Left ventricle myocardium inferior (tissue), 1 donor: ENCODE measurements around the gene SLC4A2. TPM values are rescaled to one million over a fixed set of nuclear protein-coding genes. Genes with fewer than 3 reads are reported as not detected.

Experiments used
- DNase-seq: peaks from one replicate; pipeline ENCODE4 v3.0.0-alpha.2; 2020
- H3K27ac ChIP-seq: fragments of 200-600 bp; replicated peaks from 2 replicates; pipeline ENCODE4 v1.8.0; 2021
- H3K27me3 ChIP-seq: fragments of 200-600 bp; 2 replicates; pipeline ENCODE4 v1.8.0; 2021; ENCODE audit warnings: low read depth
- H3K36me3 ChIP-seq: fragments of 200-600 bp; 2 replicates; pipeline ENCODE4 v1.8.0; 2021
- H3K4me1 ChIP-seq: fragments of 200-600 bp; 2 replicates; pipeline ENCODE4 v1.8.0; 2021
- H3K4me3 ChIP-seq: fragments of 200-600 bp; 2 replicates; pipeline ENCODE4 v1.8.0; 2021; ENCODE audit warnings: mild to moderate bottlenecking, moderate library complexity
- H3K9me3 ChIP-seq: fragments of 200-600 bp; replicated peaks from 2 replicates; pipeline ENCODE4 v1.8.0; 2021
- intact Hi-C: fragments of 100-400 bp; cut with micrococcal nuclease; formaldehyde crosslinking; loops from one replicate; pipeline ENCODE4 v1.11.0; 2022
- total RNA-seq: library from RNA; stranded (reverse); fragmentation: NEBNext Ultra II Directional; extraction: Animal tissue kit (Norgen Biotek cat#: 25700); gene quantifications from one replicate; pipeline ENCODE4 v1.2.1, GENCODE V29; 2021
- TF ChIP-seq, protein P1 (sequence below): fragments of 200-600 bp; IDR thresholded peaks from 2 replicates; pipeline ENCODE4 v1.8.0; 2021; ENCODE audit warnings: antibody characterized with exemption, mild to moderate bottlenecking, borderline replicate concordance
- donor health status: DM: no; HTN: yes; CAD: no; lungs with severe emphysema.

The SLC4A2 gene
- total RNA-seq, 1 donor from 2014 or later = 62.9 TPM

DNA sequence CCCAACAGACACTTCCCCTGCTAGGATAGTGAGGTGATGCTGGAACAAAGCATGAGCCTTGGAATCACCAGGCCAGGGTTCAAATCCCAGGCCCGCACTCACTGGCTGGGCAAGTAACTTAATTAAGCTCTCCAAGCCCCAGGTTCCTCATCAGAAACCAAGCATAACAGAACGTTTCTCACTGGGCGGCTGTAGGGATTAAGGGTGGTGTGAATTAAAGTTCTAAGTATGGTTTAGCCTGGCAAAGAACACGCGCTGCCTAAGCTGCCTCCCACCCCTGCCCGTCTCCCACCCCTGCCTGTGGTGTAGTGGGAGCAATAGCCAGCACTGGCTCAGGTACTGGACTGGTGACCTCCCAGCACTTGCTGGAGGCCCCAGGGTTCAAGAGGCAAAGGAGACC lies 5.6 kb downstream of the SLC4A2 start:
- no peak overlapping the region for H3K4me3 ChIP-seq
- H3K4me1 ChIP-seq = peaks cover 48% of the 10 kb centered on the region
- TF ChIP-seq, protein P1, sequence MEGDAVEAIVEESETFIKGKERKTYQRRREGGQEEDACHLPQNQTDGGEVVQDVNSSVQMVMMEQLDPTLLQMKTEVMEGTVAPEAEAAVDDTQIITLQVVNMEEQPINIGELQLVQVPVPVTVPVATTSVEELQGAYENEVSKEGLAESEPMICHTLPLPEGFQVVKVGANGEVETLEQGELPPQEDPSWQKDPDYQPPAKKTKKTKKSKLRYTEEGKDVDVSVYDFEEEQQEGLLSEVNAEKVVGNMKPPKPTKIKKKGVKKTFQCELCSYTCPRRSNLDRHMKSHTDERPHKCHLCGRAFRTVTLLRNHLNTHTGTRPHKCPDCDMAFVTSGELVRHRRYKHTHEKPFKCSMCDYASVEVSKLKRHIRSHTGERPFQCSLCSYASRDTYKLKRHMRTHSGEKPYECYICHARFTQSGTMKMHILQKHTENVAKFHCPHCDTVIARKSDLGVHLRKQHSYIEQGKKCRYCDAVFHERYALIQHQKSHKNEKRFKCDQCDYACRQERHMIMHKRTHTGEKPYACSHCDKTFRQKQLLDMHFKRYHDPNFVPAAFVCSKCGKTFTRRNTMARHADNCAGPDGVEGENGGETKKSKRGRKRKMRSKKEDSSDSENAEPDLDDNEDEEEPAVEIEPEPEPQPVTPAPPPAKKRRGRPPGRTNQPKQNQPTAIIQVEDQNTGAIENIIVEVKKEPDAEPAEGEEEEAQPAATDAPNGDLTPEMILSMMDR = no peak
- no peaks in the 10 kb centered on the region for H3K9me3 ChIP-seq
- intact Hi-C loops = no loop called here
- no peak overlapping the region for H3K27ac ChIP-seq
- H3K27me3 ChIP-seq = no peaks in the 10 kb centered on the region
- H3K36me3 ChIP-seq = peaks cover 59% of the 10 kb centered on the region
- DNase-seq = no peak

DNA sequence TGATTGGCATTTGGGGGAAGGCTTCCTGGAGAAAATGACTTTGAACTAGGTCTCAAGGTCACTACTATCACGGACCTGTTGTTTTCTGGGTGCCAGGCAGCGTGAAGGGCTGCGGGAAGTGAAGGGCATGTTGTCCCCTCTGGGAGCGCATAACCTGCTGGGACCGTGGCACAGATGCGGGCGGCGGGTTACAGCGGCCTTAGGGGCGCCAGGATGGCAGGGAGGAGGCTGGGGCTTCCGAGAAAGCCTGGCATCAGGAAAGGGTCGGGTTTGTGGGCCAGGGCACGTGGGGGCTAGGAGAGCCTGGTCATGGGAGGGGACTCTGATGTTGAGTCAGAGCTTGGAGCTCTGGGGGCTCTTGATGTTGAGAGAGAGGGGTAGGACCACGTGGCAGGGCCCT lies 6.1 kb downstream of the SLC4A2 start:
- TF ChIP-seq, protein P1 = no peak
- peaks cover 43% of the 10 kb centered on the region for H3K4me1 ChIP-seq
- no peaks in the 10 kb centered on the region for H3K27me3 ChIP-seq
- H3K36me3 ChIP-seq = peaks cover 64% of the 10 kb centered on the region
- H3K9me3 ChIP-seq = no peaks in the 10 kb centered on the region
- intact Hi-C loops = no loop called here
- no peak overlapping the region for H3K27ac ChIP-seq
- H3K4me3 ChIP-seq = no peak overlapping the region
- no peak for DNase-seq

DNA sequence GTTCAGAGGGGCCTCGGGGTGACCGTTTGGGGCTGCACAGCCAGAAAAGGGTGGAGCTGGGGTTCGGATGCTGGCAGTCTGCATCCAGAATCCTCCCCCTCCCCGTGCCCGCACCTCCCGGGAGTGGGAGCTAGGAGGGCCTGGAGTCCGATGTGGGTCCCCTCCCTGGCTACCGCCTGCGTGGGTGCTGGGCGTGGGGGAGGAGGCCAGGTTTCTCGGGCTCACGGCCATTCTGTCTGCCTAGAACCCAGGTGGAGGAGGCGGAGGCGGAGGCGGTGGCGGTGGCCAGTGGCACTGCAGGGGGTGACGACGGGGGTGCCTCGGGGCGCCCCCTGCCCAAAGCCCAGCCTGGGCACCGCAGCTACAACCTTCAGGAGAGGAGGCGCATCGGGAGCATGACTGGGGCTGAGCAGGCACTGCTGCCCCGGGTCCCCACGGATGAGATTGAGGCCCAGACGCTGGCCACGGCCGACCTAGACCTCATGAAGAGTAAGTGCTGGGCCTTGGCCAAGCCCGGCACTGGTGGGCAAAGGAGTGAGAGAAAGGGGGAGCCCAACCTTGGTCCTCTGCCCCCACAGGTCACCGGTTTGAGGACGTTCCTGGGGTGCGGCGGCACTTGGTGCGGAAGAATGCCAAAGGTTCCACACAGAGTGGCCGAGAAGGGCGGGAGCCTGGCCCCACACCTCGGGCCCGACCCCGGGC lies 7.0 kb downstream of the SLC4A2 start:
- intact Hi-C loops = no loop called here
- H3K4me1 ChIP-seq = peaks cover 34% of the 10 kb centered on the region
- H3K27ac ChIP-seq = no peak overlapping the region
- no peaks in the 10 kb centered on the region for H3K9me3 ChIP-seq
- no peak for DNase-seq
- peaks cover 73% of the 10 kb centered on the region for H3K36me3 ChIP-seq
- H3K4me3 ChIP-seq = no peak overlapping the region
- H3K27me3 ChIP-seq = no peaks in the 10 kb centered on the region
- TF ChIP-seq, protein P1 = no peak

DNA sequence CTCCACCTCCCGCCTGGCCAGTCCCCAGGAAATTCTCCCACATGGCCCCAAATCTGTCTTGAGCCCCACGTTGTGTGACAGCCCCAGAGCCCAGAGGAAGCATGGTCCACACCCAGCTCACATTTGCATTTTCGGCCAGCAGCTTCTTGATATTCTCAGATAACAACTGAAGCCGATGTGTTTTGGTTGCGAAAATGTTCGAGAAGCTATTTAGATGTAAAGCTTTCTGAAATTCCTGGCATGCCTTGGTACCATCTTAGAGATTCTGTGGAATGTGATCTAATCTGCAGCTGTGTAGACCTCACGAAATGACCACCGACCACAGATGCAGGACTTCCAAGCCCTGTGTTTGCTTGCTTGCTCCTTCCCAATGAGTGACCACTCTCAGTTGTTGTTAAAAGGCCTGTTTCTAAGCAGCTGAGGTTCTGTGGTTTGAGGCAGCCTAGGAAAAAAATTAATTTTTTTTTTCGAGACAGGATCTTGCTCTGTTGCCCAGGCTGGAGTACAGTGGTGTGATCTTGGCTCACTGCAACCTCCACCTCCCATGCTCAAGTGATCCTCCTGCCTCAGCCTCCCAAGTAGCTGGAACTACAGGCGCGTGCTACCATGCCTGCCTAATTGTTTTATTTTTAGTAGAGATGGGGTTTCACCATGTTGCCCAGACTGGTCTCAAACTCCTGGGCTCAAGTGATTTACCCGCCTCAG lies 8.8 kb downstream of the SLC4A2 start:
- no peaks in the 10 kb centered on the region for H3K27me3 ChIP-seq
- H3K27ac ChIP-seq = no peak overlapping the region
- H3K9me3 ChIP-seq = no peaks in the 10 kb centered on the region
- peaks cover 16% of the 10 kb centered on the region for H3K4me1 ChIP-seq
- no peak overlapping the region for H3K4me3 ChIP-seq
- DNase-seq = no peak
- intact Hi-C loops = no loop called here
- TF ChIP-seq, protein P1 = no peak
- H3K36me3 ChIP-seq = peaks cover 91% of the 10 kb centered on the region

DNA sequence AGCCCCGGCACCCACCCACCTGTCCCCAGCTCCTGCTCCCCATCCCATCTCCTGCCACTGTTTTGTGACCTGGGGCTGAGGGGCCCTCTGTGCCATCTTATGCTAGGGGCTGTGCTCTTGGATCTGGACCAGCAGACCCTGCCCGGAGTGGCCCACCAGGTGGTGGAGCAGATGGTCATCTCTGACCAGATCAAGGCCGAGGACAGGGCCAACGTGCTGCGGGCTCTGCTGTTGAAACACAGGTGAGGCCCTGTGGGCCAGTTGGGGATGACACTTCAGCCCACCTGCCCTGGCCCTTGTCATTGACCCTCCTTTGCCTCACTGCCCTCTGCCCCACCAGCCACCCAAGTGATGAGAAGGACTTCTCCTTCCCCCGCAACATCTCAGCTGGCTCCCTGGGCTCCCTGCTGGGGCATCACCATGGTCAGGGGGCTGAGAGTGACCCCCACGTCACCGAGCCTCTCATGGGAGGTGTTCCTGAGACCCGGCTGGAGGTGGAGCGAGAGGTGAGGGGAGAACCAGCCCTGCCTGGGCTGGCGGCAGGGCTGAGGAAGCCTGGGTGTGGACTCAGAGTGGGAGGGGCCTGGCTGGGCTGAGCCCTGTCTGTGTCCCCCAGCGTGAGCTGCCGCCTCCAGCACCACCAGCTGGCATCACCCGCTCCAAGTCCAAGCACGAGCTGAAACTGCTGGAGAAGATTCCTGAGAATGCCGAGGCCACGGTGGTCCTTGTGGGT lies 10.6 kb downstream of the SLC4A2 start:
- Histone ChIP-seq H3K4me3 (no peak overlapping the region), H3K36me3 (peaks cover 98% of the 10 kb centered on the region), H3K9me3 (no peaks in the 10 kb centered on the region), H3K27ac (no peak overlapping the region), H3K4me1 (peaks cover 5% of the 10 kb centered on the region), H3K27me3 (no peaks in the 10 kb centered on the region)
- intact Hi-C loops = no loop called here
- DNase-seq = no peak
- TF ChIP-seq, protein P1 = no peak
